ENCODE measurements around the gene NRG3. TPM values are rescaled to one million over a fixed set of nuclear protein-coding genes. Genes with fewer than 3 reads are reported as not detected.

The NRG3 gene
- total and polyA plus RNA-seq, 5 donors from 2014 or later, result not detected

DNA sequence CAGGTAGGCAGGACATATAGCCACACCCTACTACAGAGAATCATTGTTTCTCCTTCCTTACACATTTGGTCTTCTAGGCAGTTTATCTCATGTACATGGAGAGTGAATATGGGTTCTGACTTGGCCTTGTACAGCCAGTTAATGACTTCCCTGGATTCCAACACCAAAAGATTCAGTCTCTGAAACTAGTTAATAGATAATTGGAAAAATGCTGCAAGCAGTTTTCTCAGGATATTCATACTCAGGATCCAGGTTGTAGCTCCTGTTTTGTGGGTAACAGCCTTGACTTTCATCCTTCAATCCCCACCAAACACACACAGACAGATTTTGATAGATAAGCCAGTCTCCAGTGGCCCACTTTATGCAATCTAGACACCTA lies 690.2 kb downstream of the NRG3 start:
- Histone ChIP-seq H3K4me1 (ENCODE audit: control insufficient read depth, insufficient read depth, low read length, poor library complexity, severe bottlenecking) (no peaks in the 10 kb centered on the region), H3K36me3 (ENCODE audit: control insufficient read depth, insufficient read depth, low read length) (no peaks in the 10 kb centered on the region), H3K27me3 (ENCODE audit: control insufficient read depth, insufficient read depth, low read length) (no peaks in the 10 kb centered on the region), H3K27ac (ENCODE audit: insufficient read depth, low read length, poor library complexity, severe bottlenecking) (no peak overlapping the region), H3K4me3 (ENCODE audit: low read depth, low read length) (no peak overlapping the region), H3K9me3 (ENCODE audit: control insufficient read depth in 2 of 2, low read length in 2 of 2) (no peaks in the 10 kb centered on the region)
- no peaks in the 10 kb centered on the region for H3K4me1 Mint-ChIP-seq
- no peak overlapping the region for H3K4me3 Mint-ChIP-seq
- H3K27ac Mint-ChIP-seq, result no peak overlapping the region
- no peak for ATAC-seq (ENCODE audit: low read depth in 2 of 2)
- no peaks in the 10 kb centered on the region for H3K36me3 Mint-ChIP-seq
- no peaks in the 10 kb centered on the region for H3K27me3 Mint-ChIP-seq
- DNase-seq, result no peak
- H3K9me3 Mint-ChIP-seq, result peaks cover 0 to 20% (median 5%) of the 10 kb centered on the region in 7 donors

DNA sequence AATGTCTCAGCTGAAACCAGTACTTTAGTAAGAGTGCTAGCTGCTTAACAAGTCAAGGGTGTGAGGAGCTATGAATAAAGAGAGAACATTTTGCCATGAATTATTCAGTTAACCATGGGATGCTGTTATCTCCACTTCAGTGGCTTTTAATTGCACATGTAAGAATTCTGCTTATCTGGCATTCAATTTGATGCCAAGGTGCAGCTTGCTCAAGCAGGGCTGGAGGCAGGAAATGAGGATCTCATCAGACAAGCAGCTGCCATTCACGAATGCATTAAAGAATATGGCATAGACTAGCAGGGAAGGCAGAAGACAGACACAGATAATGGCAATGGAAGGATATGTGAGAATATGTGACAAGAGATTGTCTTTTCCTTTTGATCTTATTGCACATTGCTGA lies 697.8 kb downstream of the NRG3 start:
- no peaks in the 10 kb centered on the region for H3K36me3 ChIP-seq (ENCODE audit: control insufficient read depth, insufficient read depth, low read length)
- no peaks in the 10 kb centered on the region for H3K27me3 Mint-ChIP-seq
- DNase-seq (no peak), ATAC-seq (ENCODE audit: low read depth in 2 of 2) (no peak)
- no peaks in the 10 kb centered on the region for H3K4me1 Mint-ChIP-seq
- H3K4me3 Mint-ChIP-seq, result no peak overlapping the region
- no peak overlapping the region for H3K4me3 ChIP-seq (ENCODE audit: low read depth, low read length)
- no peak overlapping the region for H3K27ac ChIP-seq (ENCODE audit: insufficient read depth, low read length, poor library complexity, severe bottlenecking)
- H3K9me3 ChIP-seq (ENCODE audit: control insufficient read depth in 2 of 2, low read length in 2 of 2), result peaks cover 2 to 3% of the 10 kb centered on the region in 2 experiments
- H3K27ac Mint-ChIP-seq, result no peak overlapping the region
- no peaks in the 10 kb centered on the region for H3K36me3 Mint-ChIP-seq
- peaks cover 0 to 9% (median 4%) of the 10 kb centered on the region in 7 donors for H3K9me3 Mint-ChIP-seq
- H3K27me3 ChIP-seq (ENCODE audit: control insufficient read depth, insufficient read depth, low read length), result no peaks in the 10 kb centered on the region
- H3K4me1 ChIP-seq (ENCODE audit: control insufficient read depth, insufficient read depth, low read length, poor library complexity, severe bottlenecking), result no peaks in the 10 kb centered on the region

DNA sequence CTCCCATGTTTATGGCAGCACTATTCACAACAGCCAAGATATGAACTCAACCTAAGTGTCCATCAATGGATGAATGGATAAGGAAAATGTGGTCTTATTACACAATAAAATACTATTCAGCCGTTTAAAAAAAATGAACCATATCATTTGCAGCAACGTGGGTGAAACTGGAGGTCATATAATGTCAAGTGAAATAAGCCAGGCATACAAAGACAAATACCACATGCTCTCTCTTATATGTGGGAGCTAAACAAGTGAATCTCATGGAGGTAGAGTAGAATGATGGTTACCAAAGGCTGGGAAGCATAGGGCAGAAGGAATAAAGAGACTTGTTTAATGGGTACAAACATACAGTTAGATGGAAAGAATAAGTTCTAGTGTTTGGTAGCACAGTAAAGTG lies 699.1 kb downstream of the NRG3 start:
- H3K4me1 Mint-ChIP-seq, result no peaks in the 10 kb centered on the region
- H3K9me3 Mint-ChIP-seq, result peaks cover 0 to 7% (median 3%) of the 10 kb centered on the region in 7 donors
- no peak overlapping the region for H3K27ac Mint-ChIP-seq
- no peaks in the 10 kb centered on the region for H3K27me3 Mint-ChIP-seq
- ATAC-seq (ENCODE audit: low read depth in 2 of 2) (no peak), DNase-seq (no peak)
- H3K4me3 ChIP-seq (ENCODE audit: low read depth, low read length), result no peak overlapping the region
- H3K9me3 ChIP-seq (ENCODE audit: control insufficient read depth in 2 of 2, low read length in 2 of 2), result peaks cover 2 to 3% of the 10 kb centered on the region in 2 experiments
- H3K4me3 Mint-ChIP-seq, result no peak overlapping the region
- H3K27me3 ChIP-seq (ENCODE audit: control insufficient read depth, insufficient read depth, low read length), result no peaks in the 10 kb centered on the region
- no peak overlapping the region for H3K27ac ChIP-seq (ENCODE audit: insufficient read depth, low read length, poor library complexity, severe bottlenecking)
- H3K36me3 Mint-ChIP-seq, result no peaks in the 10 kb centered on the region
- no peaks in the 10 kb centered on the region for H3K36me3 ChIP-seq (ENCODE audit: control insufficient read depth, insufficient read depth, low read length)
- no peaks in the 10 kb centered on the region for H3K4me1 ChIP-seq (ENCODE audit: control insufficient read depth, insufficient read depth, low read length, poor library complexity, severe bottlenecking)

DNA sequence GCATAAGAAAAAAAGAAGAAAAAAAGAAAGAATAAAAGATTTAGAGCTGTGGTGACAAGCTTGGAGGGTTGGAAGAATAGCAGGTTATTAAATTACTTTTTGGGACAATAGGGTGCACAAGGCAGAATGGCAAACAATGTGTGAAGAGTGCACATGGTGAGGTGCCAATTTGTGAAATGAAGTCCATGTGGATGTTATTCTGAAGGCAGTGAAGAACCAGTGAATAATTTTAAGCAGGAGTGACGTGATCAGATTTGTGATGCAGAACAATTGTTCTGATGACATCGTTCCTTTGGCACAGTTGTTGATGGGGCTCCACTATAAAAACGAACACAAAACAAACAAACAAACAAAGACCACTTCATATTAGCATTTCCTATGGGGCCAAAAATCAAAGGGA lies 700.3 kb downstream of the NRG3 start:
- no peak for ATAC-seq (ENCODE audit: low read depth in 2 of 2)
- no peaks in the 10 kb centered on the region for H3K27me3 Mint-ChIP-seq
- H3K27ac Mint-ChIP-seq, result no peak overlapping the region

DNA sequence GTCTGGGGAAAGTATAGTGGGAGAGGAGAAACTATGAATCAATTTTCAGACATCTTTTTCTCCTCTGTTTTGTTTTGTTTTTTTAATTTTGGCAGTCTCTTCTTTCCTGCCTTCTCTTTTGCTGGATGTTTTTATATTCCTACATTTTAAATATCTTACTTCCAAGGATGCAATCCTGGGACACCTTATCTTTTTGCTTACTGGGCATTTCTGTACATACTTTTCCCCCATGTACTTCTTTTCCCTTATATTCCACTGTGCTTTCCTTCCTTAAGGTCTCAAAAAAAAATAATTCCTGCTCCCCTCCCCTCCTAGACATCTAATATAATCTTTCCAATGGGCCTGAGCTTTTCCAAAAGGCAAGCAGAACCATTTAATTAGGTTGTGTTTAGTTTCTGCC lies 701.1 kb downstream of the NRG3 start:
- H3K4me1 ChIP-seq (ENCODE audit: control insufficient read depth, insufficient read depth, low read length, poor library complexity, severe bottlenecking), result no peaks in the 10 kb centered on the region
- Mint-ChIP-seq H3K9me3 (peaks cover 0 to 6% (median 0%) of the 10 kb centered on the region in 7 donors), H3K36me3 (no peaks in the 10 kb centered on the region), H3K4me3 (no peak overlapping the region), H3K4me1 (no peaks in the 10 kb centered on the region), H3K27ac (no peak overlapping the region), H3K27me3 (no peaks in the 10 kb centered on the region)
- no peaks in the 10 kb centered on the region for H3K36me3 ChIP-seq (ENCODE audit: control insufficient read depth, insufficient read depth, low read length)
- no peak overlapping the region for H3K4me3 ChIP-seq (ENCODE audit: low read depth, low read length)
- no peak for DNase-seq
- H3K27ac ChIP-seq (ENCODE audit: insufficient read depth, low read length, poor library complexity, severe bottlenecking), result no peak overlapping the region
- ATAC-seq (ENCODE audit: low read depth in 2 of 2), result no peak
- no peaks in the 10 kb centered on the region for H3K27me3 ChIP-seq (ENCODE audit: control insufficient read depth, insufficient read depth, low read length)
- H3K9me3 ChIP-seq (ENCODE audit: control insufficient read depth in 2 of 2, low read length in 2 of 2), result peaks cover 2 to 3% of the 10 kb centered on the region in 2 experiments

More for the DNA sequence above, 700.3 kb downstream of the NRG3 start:
- no peak for DNase-seq
- no peaks in the 10 kb centered on the region for H3K27me3 ChIP-seq (ENCODE audit: control insufficient read depth, insufficient read depth, low read length)
- H3K4me3 ChIP-seq (ENCODE audit: low read depth, low read length), result no peak overlapping the region
- Mint-ChIP-seq H3K36me3 (no peaks in the 10 kb centered on the region), H3K9me3 (peaks cover 0 to 6% (median 0%) of the 10 kb centered on the region in 7 donors), H3K4me3 (no peak overlapping the region), H3K4me1 (no peaks in the 10 kb centered on the region)
- H3K27ac ChIP-seq (ENCODE audit: insufficient read depth, low read length, poor library complexity, severe bottlenecking), result no peak overlapping the region
- no peaks in the 10 kb centered on the region for H3K36me3 ChIP-seq (ENCODE audit: control insufficient read depth, insufficient read depth, low read length)
- H3K9me3 ChIP-seq (ENCODE audit: control insufficient read depth in 2 of 2, low read length in 2 of 2), result peaks cover 2 to 3% of the 10 kb centered on the region in 2 experiments
- no peaks in the 10 kb centered on the region for H3K4me1 ChIP-seq (ENCODE audit: control insufficient read depth, insufficient read depth, low read length, poor library complexity, severe bottlenecking)

DNA sequence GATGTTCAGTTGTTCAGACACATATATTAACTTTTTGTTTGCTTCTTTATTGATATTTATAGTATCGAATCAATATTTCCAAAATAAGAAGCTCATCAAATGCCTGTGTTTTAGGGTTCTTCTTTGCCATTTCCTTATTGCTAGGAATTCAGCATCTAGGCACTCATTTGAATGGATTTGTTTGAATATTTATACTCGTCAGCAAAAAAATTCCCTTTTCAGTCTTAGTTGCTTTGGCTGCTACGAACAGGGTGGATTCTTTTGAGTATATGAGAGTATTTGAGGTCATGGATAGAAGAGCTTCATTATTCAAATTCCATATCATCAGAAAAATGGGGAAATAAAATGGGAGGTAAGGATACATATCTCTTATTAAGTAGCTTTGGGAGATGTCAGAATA lies 706.9 kb downstream of the NRG3 start:
- H3K27me3 ChIP-seq (ENCODE audit: control insufficient read depth, insufficient read depth, low read length), result no peaks in the 10 kb centered on the region
- Mint-ChIP-seq H3K27ac (no peak overlapping the region), H3K36me3 (no peaks in the 10 kb centered on the region), H3K4me3 (no peak overlapping the region), H3K9me3 (peaks cover 0 to 9% (median 5%) of the 10 kb centered on the region in 7 donors), H3K27me3 (no peaks in the 10 kb centered on the region), H3K4me1 (no peaks in the 10 kb centered on the region)
- DNase-seq (no peak), ATAC-seq (ENCODE audit: low read depth in 2 of 2) (no peak)
- H3K36me3 ChIP-seq (ENCODE audit: control insufficient read depth, insufficient read depth, low read length), result no peaks in the 10 kb centered on the region
- H3K9me3 ChIP-seq (ENCODE audit: control insufficient read depth in 2 of 2, low read length in 2 of 2), result no peaks in the 10 kb centered on the region
- H3K27ac ChIP-seq (ENCODE audit: insufficient read depth, low read length, poor library complexity, severe bottlenecking), result no peak overlapping the region
- no peak overlapping the region for H3K4me3 ChIP-seq (ENCODE audit: low read depth, low read length)
- H3K4me1 ChIP-seq (ENCODE audit: control insufficient read depth, insufficient read depth, low read length, poor library complexity, severe bottlenecking), result no peaks in the 10 kb centered on the region

DNA sequence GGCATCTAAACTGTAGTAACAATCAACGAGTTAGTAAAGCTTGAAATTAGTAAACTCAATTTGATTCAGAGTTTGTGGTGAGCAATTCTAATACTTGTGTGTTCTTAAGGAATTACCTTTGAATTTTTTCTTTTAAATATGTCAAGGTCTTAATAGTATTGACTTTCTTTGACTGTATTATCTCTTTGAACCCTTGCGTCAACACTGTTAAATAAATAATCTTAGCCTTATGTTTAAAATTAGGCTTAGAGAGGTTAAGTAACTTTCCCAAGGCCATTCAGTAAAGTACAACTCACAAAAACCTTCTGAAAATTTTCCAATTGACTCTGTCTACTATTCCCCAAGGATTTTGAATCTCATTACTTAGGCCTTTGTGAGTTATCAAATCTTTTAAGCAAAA lies 716.4 kb downstream of the NRG3 start:
- H3K27ac Mint-ChIP-seq, result no peak overlapping the region
- ATAC-seq (ENCODE audit: low read depth in 2 of 2), result no peak

DNA sequence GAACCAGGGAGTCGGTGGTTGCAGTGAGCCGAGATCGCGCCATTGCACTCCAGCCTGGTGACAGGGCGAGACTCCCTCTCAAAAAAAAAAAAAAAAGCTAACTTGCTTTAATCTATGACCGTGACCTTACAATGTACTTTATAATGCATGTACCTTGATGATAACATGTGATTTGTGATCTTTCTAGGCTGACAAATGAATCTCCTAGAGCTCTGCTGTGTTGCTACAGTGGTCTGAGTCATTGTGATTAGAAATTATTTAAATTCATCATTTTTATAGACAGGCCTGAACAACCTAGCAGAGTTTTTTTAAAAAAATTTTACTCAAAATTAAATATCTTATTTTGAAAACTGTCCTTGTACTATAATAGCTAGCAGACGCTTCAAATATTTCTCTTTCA lies 722.8 kb downstream of the NRG3 start:
- H3K27ac Mint-ChIP-seq, result no peak overlapping the region
- H3K4me1 Mint-ChIP-seq, result no peaks in the 10 kb centered on the region
- no peaks in the 10 kb centered on the region for H3K27me3 Mint-ChIP-seq
- ATAC-seq (ENCODE audit: low read depth in 2 of 2), result no peak
- H3K27me3 ChIP-seq (ENCODE audit: control insufficient read depth, insufficient read depth, low read length), result no peaks in the 10 kb centered on the region
- H3K9me3 ChIP-seq (ENCODE audit: control insufficient read depth in 2 of 2, low read length in 2 of 2), result no peaks in the 10 kb centered on the region
- no peak for DNase-seq
- no peak overlapping the region for H3K27ac ChIP-seq (ENCODE audit: insufficient read depth, low read length, poor library complexity, severe bottlenecking)
- peaks cover 0 to 20% (median 4%) of the 10 kb centered on the region in 7 donors for H3K9me3 Mint-ChIP-seq
- no peaks in the 10 kb centered on the region for H3K36me3 ChIP-seq (ENCODE audit: control insufficient read depth, insufficient read depth, low read length)
- no peak overlapping the region for H3K4me3 Mint-ChIP-seq
- no peaks in the 10 kb centered on the region for H3K36me3 Mint-ChIP-seq
- no peaks in the 10 kb centered on the region for H3K4me1 ChIP-seq (ENCODE audit: control insufficient read depth, insufficient read depth, low read length, poor library complexity, severe bottlenecking)
- no peak overlapping the region for H3K4me3 ChIP-seq (ENCODE audit: low read depth, low read length)

More for the DNA sequence above, 716.4 kb downstream of the NRG3 start:
- H3K27me3 ChIP-seq (ENCODE audit: control insufficient read depth, insufficient read depth, low read length), result no peaks in the 10 kb centered on the region
- Mint-ChIP-seq H3K4me1 (no peaks in the 10 kb centered on the region), H3K27me3 (no peaks in the 10 kb centered on the region), H3K36me3 (no peaks in the 10 kb centered on the region), H3K4me3 (no peak overlapping the region), H3K9me3 (peaks cover 0 to 13% (median 6%) of the 10 kb centered on the region in 7 donors)
- no peak for DNase-seq
- no peaks in the 10 kb centered on the region for H3K36me3 ChIP-seq (ENCODE audit: control insufficient read depth, insufficient read depth, low read length)
- no peak overlapping the region for H3K27ac ChIP-seq (ENCODE audit: insufficient read depth, low read length, poor library complexity, severe bottlenecking)
- H3K4me1 ChIP-seq (ENCODE audit: control insufficient read depth, insufficient read depth, low read length, poor library complexity, severe bottlenecking), result no peaks in the 10 kb centered on the region
- H3K9me3 ChIP-seq (ENCODE audit: control insufficient read depth in 2 of 2, low read length in 2 of 2), result peaks cover 0 to 9% of the 10 kb centered on the region in 2 experiments
- H3K4me3 ChIP-seq (ENCODE audit: low read depth, low read length), result no peak overlapping the region
